BE2C (cell line): ENCODE data around the gene RELN.
"Not testable (repeated sequence)": the region's sequence is repeated elsewhere in the genome, so short reads cannot be mapped to it uniquely, and the experiment has no call there.

Experiments
- DNase-seq: peaks from one replicate; pipeline ENCODE4 v3.0.0-alpha.2; 2020
- H3K27me3 ChIP-seq: fragments of 250-450 bp; sonication (Bioruptor Pico); 2 replicates; pipeline ENCODE4 v1.5.1; 2020; ENCODE audit warnings: mild to moderate bottlenecking
- H3K36me3 ChIP-seq: fragments of 250-450 bp; sonication (Bioruptor Pico); 2 replicates; pipeline ENCODE4 v1.5.1; 2020; ENCODE audit warnings: mild to moderate bottlenecking
- H3K4me1 ChIP-seq: fragments of 250-450 bp; sonication (Bioruptor Pico); 2 replicates; pipeline ENCODE4 v1.5.1; 2020
- H3K4me3 ChIP-seq: 2 replicates; pipeline ENCODE4 v1.5.1; 2011; ENCODE audit warnings: low read depth, low read length
- H3K9me3 ChIP-seq: fragments of 250-450 bp; sonication (Bioruptor Pico); 2 replicates; pipeline ENCODE4 v1.5.1; 2020
- TF ChIP-seq, protein P1 (sequence below): IDR thresholded peaks from 2 replicates; pipeline ENCODE4 v1.5.1; 2012; ENCODE audit warnings: mild to moderate bottlenecking, low read depth, low read length

Gene RELN

GRCh38 chr7:103501206-103501605 lies 488.3 kb downstream of the RELN start:
- TF ChIP-seq, protein P1, sequence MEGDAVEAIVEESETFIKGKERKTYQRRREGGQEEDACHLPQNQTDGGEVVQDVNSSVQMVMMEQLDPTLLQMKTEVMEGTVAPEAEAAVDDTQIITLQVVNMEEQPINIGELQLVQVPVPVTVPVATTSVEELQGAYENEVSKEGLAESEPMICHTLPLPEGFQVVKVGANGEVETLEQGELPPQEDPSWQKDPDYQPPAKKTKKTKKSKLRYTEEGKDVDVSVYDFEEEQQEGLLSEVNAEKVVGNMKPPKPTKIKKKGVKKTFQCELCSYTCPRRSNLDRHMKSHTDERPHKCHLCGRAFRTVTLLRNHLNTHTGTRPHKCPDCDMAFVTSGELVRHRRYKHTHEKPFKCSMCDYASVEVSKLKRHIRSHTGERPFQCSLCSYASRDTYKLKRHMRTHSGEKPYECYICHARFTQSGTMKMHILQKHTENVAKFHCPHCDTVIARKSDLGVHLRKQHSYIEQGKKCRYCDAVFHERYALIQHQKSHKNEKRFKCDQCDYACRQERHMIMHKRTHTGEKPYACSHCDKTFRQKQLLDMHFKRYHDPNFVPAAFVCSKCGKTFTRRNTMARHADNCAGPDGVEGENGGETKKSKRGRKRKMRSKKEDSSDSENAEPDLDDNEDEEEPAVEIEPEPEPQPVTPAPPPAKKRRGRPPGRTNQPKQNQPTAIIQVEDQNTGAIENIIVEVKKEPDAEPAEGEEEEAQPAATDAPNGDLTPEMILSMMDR: no peak
- no peak overlapping the region for H3K4me3 ChIP-seq

GRCh38 chr7:103499976-103500375 lies 489.5 kb downstream of the RELN start:
- Histone ChIP-seq H3K36me3 (peaks cover 56% of the 10 kb centered on the region), H3K4me3 (no peak overlapping the region), H3K9me3 (no peaks in the 10 kb centered on the region), H3K4me1 (no peaks in the 10 kb centered on the region), H3K27me3 (no peaks in the 10 kb centered on the region)
- no peak for DNase-seq
- TF ChIP-seq, protein P1: no peak

More at GRCh38 chr7:103501206-103501605, 488.3 kb downstream of the RELN start:
- Histone ChIP-seq H3K4me1 (no peaks in the 10 kb centered on the region), H3K9me3 (no peaks in the 10 kb centered on the region), H3K27me3 (no peaks in the 10 kb centered on the region), H3K36me3 (peaks cover 48% of the 10 kb centered on the region)
- DNase-seq: no peak

DNA sequence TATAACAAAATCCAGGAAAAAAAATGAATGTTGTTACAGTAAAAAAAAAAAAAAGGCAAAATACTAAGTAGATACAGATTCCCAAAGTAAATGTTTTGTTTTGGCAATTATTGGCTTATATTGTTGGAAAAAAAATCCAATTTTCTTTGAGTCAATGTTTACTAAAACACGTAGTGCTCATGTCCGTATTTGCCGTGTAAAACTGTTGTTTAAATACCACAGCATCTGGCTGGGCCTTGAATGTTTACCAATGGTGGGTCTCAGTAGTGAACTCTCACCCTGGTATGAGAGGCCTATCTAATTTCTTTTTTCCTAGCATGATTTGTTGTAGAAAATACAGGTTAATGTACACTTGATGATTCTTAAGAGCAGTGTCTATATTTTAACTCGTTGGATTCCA lies 502.0 kb downstream of the RELN start:
- TF ChIP-seq, protein P1: no peak

DNA sequence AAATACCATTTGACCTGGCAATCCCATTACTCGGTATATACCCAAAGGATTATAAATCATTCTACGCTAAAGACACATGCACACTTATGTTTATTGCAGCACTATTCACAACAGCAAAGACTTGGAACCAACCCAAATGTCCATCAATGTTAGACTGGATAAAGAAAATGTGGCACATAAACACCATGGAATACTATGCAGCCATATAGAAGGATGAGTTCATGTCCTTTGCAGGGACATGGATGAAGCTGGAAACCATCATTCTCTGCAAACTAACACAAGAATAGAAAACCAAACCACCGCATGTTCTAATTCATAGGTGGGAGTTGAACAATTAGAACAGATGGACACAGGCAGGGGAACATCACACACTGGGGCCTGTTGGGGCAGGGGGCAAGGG lies 502.6 kb downstream of the RELN start:
- not testable (repeated sequence) for H3K27me3 ChIP-seq, H3K4me1 ChIP-seq

More for the DNA sequence above, 502.0 kb downstream of the RELN start:
- no peaks in the 10 kb centered on the region for H3K4me1 ChIP-seq
- H3K36me3 ChIP-seq: peaks cover 71% of the 10 kb centered on the region
- H3K27me3 ChIP-seq: no peaks in the 10 kb centered on the region
- H3K9me3 ChIP-seq: no peaks in the 10 kb centered on the region
- no peak overlapping the region for H3K4me3 ChIP-seq
- DNase-seq: no peak

GRCh38 chr7:103480771-103481170 lies 508.7 kb downstream of the RELN start:
- no peak overlapping the region for H3K4me3 ChIP-seq
- H3K9me3 ChIP-seq: no peaks in the 10 kb centered on the region
- no peak for DNase-seq
- no peaks in the 10 kb centered on the region for H3K4me1 ChIP-seq
- TF ChIP-seq, protein P1: no peak
- H3K27me3 ChIP-seq: no peaks in the 10 kb centered on the region
- peaks cover 46% of the 10 kb centered on the region for H3K36me3 ChIP-seq

More for the DNA sequence above, 502.6 kb downstream of the RELN start:
- DNase-seq, H3K9me3 ChIP-seq, H3K4me3 ChIP-seq: not testable (repeated sequence)
- peaks cover 72% of the 10 kb centered on the region for H3K36me3 ChIP-seq

DNA sequence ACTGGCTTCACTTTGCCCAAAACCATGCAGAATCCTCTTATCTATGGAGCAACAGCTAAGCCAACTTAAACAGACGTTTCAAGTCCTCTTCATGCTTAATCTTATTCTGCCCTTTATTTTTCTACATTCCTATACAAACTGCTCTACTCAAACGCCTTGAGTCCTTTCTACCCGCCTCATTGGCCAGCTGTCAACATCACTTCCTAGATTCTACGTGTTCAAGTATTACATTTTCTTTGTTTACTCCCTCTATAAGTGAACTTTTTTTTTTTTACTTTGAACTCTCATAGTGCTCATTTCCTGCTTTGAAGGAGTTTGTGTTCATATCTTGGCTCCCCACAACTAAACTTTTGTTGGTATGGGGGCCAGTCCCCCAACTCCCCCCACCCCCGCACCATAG lies 514.5 kb downstream of the RELN start:
- no peak for DNase-seq
- Histone ChIP-seq H3K36me3 (peaks cover 7% of the 10 kb centered on the region), H3K4me3 (no peak overlapping the region), H3K27me3 (no peaks in the 10 kb centered on the region), H3K9me3 (no peaks in the 10 kb centered on the region), H3K4me1 (no peaks in the 10 kb centered on the region)
- TF ChIP-seq, protein P1: no peak
